DND-41 (cell line): Measurements from ENCODE around the gene NCOR1.

Experiments
- ATAC-seq: fragments of 200-7000 bp; cut with Tn5 transposase; 3 replicates; pipeline ENCODE4 v1.9.1; 2021; ENCODE audit warnings: low read depth; ENCODE audit not compliant: insufficient read depth
- DNase-seq: peaks from one replicate; pipeline ENCODE4 v3.0.0-alpha.2; 2020
- H2AFZ ChIP-seq: 2 replicates; pipeline ENCODE4 v1.6.0; 2012; ENCODE audit warnings: low read depth, low read length
- H3K27ac ChIP-seq: 2 replicates; pipeline ENCODE4 v1.5.1; 2012; ENCODE audit warnings: low read length, inconsistent platforms
- H3K27me3 ChIP-seq: fragments of 200-600 bp; sonication (generic); 2 replicates; pipeline ENCODE4 v1.6.0; 2012; ENCODE audit warnings: low read length, mild to moderate bottlenecking, inconsistent platforms; ENCODE audit not compliant: insufficient read depth, poor library complexity
- H3K36me3 ChIP-seq: 2 replicates; pipeline ENCODE4 v1.5.1; 2012; ENCODE audit warnings: low read length, inconsistent platforms; ENCODE audit not compliant: insufficient read depth
- H3K4me1 ChIP-seq: 2 replicates; pipeline ENCODE4 v1.5.1; 2012; ENCODE audit warnings: mild to moderate bottlenecking, low read length; ENCODE audit not compliant: insufficient read depth
- H3K4me2 ChIP-seq: 2 replicates; pipeline ENCODE4 v1.6.0; 2012; ENCODE audit warnings: mild to moderate bottlenecking, moderate library complexity, low read length, inconsistent platforms; ENCODE audit not compliant: insufficient read depth
- H3K4me3 ChIP-seq, 2 experiments: fragments of 200-600 bp in 1 of 2; shearing (Covaris generic) in 1 of 2; 2 replicates each; pipeline ENCODE4 v1.5.1; 2012 to 2016; ENCODE audit warnings: inconsistent platforms in 2 of 2, low read length in 2 of 2, mild to moderate bottlenecking in 2 of 2, low read depth in 1 of 2, moderate library complexity in 1 of 2
- H3K79me2 ChIP-seq: 2 replicates; pipeline ENCODE4 v1.6.0; 2012; ENCODE audit warnings: low read length, inconsistent platforms; ENCODE audit not compliant: insufficient read depth
- H3K9ac ChIP-seq: 2 replicates; pipeline ENCODE4 v1.6.0; 2012; ENCODE audit warnings: low read depth, mild to moderate bottlenecking, inconsistent platforms, low read length, moderate library complexity
- H3K9me3 ChIP-seq: 2 replicates; pipeline ENCODE4 v1.5.1; 2012; ENCODE audit warnings: low read length, moderate library complexity, mild to moderate bottlenecking, inconsistent platforms; ENCODE audit not compliant: insufficient read depth, severe bottlenecking
- H4K20me1 ChIP-seq: 2 replicates; pipeline ENCODE4 v1.6.0; 2012; ENCODE audit warnings: low read length; ENCODE audit not compliant: insufficient read depth
- EZH2 ChIP-seq: IDR thresholded peaks from 3 replicates; pipeline ENCODE4 v1.6.1; 2012; ENCODE audit warnings: borderline replicate concordance, low read depth, mild to moderate bottlenecking, moderate library complexity, low read length, inconsistent platforms; ENCODE audit not compliant: severe bottlenecking
- TF ChIP-seq, protein P1 (sequence below): IDR thresholded peaks from 2 replicates; pipeline ENCODE4 v1.5.1; 2012; ENCODE audit warnings: borderline replicate concordance, low read length, moderate library complexity, mild to moderate bottlenecking; ENCODE audit not compliant: poor library complexity, severe bottlenecking; ENCODE audit errors: extremely low read depth

Gene NCOR1

DNA sequence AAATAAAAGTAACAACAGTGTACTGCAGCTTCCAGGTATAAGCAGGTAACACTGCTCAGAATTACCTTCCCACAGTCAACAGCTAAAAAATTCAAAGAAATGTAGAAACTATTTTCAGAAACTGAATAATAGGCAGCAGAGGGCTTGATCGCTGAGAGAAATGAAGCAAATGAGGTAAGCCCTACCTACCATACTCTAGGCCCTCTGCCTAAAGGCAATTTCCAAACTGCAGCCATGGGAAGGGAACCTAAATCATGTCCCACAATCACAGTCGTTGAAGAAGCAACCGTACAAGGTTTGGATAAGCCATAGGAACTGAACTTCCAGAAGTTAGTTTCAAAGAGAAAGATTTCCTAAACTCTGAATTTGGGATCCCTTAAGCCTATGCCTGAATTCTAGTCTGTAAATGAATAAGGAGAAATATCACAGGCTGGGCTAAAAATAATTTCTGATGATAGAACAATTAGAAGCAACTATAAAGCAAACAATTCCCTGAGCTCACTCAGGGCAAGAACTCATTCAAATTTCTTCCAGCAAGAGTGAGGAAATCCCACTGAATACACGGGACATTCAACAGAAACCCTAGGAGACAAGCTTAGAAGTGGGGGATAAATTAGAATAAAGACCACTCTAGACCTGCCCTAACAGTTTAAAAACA is 24.5 kb downstream of the NCOR1 start:
- peaks cover 69% of the 10 kb centered on the region for H3K36me3 ChIP-seq
- no peak overlapping the region for H3K4me3 ChIP-seq
- ATAC-seq (no peak), DNase-seq (no peak)
- no peak overlapping the region for H3K4me2 ChIP-seq
- H2AFZ ChIP-seq = no peak overlapping the region
- H3K9ac ChIP-seq = no peak overlapping the region
- no peak overlapping the region for H3K27ac ChIP-seq
- peaks cover 87% of the 10 kb centered on the region for H3K79me2 ChIP-seq
- no peaks in the 10 kb centered on the region for H3K27me3 ChIP-seq
- H3K4me1 ChIP-seq = no peaks in the 10 kb centered on the region
- H3K9me3 ChIP-seq = no peaks in the 10 kb centered on the region
- no peak for TF ChIP-seq EZH2
- TF ChIP-seq, protein P1, sequence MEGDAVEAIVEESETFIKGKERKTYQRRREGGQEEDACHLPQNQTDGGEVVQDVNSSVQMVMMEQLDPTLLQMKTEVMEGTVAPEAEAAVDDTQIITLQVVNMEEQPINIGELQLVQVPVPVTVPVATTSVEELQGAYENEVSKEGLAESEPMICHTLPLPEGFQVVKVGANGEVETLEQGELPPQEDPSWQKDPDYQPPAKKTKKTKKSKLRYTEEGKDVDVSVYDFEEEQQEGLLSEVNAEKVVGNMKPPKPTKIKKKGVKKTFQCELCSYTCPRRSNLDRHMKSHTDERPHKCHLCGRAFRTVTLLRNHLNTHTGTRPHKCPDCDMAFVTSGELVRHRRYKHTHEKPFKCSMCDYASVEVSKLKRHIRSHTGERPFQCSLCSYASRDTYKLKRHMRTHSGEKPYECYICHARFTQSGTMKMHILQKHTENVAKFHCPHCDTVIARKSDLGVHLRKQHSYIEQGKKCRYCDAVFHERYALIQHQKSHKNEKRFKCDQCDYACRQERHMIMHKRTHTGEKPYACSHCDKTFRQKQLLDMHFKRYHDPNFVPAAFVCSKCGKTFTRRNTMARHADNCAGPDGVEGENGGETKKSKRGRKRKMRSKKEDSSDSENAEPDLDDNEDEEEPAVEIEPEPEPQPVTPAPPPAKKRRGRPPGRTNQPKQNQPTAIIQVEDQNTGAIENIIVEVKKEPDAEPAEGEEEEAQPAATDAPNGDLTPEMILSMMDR = no peak
- H4K20me1 ChIP-seq = 0 out of 2 replicates have a peak, but pooled peaks cover 9% of the 10 kb centered on the region

DNA sequence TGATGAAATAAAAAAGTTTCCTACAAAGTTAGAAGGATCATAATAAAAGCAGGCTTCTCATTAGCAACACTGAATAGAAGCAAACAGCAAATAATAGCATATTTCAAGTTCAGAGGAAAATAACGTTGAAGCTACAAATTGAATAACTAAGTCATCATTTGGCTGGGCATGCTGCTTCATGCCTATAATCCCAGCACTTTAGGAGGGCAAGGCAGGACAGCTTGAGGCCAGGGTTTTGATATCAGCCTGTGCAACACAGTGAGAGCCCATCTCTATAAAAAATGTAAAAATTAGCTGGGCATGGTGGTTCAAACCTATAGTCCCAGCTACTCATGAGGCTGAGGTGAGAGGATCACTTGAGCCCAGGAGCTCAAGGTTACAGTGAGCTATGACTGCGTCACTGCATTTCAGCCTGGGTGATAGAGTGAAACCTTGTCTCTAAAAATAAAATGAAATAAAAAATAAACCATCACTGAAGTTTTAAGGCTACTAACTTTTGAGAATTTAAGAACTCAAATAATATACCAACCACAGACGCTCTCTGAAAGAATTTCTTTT is 25.5 kb downstream of the NCOR1 start:
- Histone ChIP-seq H3K4me3 (no peak overlapping the region), H3K4me2 (no peak overlapping the region), H3K79me2 (peaks cover 86% of the 10 kb centered on the region), H3K4me1 (no peaks in the 10 kb centered on the region), H3K36me3 (peaks cover 73% of the 10 kb centered on the region), H3K27ac (no peak overlapping the region), H3K9ac (no peak overlapping the region), H4K20me1 (0 out of 2 replicates have a peak, but pooled peaks cover 9% of the 10 kb centered on the region), H3K9me3 (no peaks in the 10 kb centered on the region), H2AFZ (no peak overlapping the region), H3K27me3 (no peaks in the 10 kb centered on the region)
- DNase-seq (no peak), ATAC-seq (no peak)
- TF ChIP-seq EZH2 = no peak
- TF ChIP-seq, protein P1 = no peak

DNA sequence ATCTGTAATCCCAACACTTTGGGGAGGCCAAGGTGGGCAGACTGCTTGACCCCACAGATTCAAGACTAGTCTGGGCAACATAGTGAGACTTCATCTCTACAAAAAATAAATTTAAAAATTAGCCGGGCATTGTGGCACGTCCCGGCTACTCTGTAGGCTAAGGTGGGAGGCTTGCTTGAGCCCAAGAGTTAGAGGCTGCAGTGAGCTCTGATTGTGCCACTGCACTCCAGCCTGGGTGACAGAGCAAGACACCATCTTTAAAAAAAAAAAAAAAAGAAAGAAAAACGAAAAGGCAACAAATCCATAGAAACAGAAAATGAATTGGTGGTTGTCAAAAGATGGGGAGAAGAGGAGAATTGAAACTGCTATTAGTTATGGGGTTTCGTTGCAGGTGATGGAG is 27.7 kb downstream of the NCOR1 start:
- DNase-seq (no peak), ATAC-seq (no peak)
- peaks cover 92% of the 10 kb centered on the region for H3K79me2 ChIP-seq
- TF ChIP-seq EZH2 = no peak
- TF ChIP-seq, protein P1 = no peak
- no peaks in the 10 kb centered on the region for H3K9me3 ChIP-seq
- 0 out of 2 replicates have a peak, but pooled peaks cover 9% of the 10 kb centered on the region for H4K20me1 ChIP-seq
- H2AFZ ChIP-seq = no peak overlapping the region
- H3K4me3 ChIP-seq = no peak overlapping the region
- H3K27ac ChIP-seq = no peak overlapping the region
- H3K27me3 ChIP-seq = no peaks in the 10 kb centered on the region
- H3K9ac ChIP-seq = no peak overlapping the region
- H3K4me1 ChIP-seq = no peaks in the 10 kb centered on the region
- H3K36me3 ChIP-seq = peaks cover 63% of the 10 kb centered on the region
- no peak overlapping the region for H3K4me2 ChIP-seq
